ENCODE results near the gene ZNF420.
"Not testable (repeated sequence)": the region's sequence is repeated elsewhere in the genome, so short reads cannot be mapped to it uniquely, and the experiment has no call there.

Gene ZNF420

GRCh38 chr19:37095859-37096258 is 17.6 kb downstream of the ZNF420 start:
- Histone ChIP-seq H3K36me3 (ENCODE audit: control insufficient read depth, low read length) (no peaks in the 10 kb centered on the region), H3F3A (ENCODE audit: control insufficient read depth, insufficient read depth) (no peaks in the 10 kb centered on the region), H3K79me2 (ENCODE audit: control insufficient read depth, low read length) (no peaks in the 10 kb centered on the region), H3K4me1 (ENCODE audit: control insufficient read depth, low read length) (no peaks in the 10 kb centered on the region), H3K9me3 (ENCODE audit: control insufficient read depth, insufficient read depth, low read length) (no peaks in the 10 kb centered on the region), H3K27ac (ENCODE audit: low read depth, low read length) (no peak overlapping the region), H3K4me3 (ENCODE audit: low read length) (no peak overlapping the region), H4K20me1 (ENCODE audit: control insufficient read depth, insufficient read depth, low read depth, low read length) (no peaks in the 10 kb centered on the region), H3K9me2 (replicated peaks; ENCODE audit: control insufficient read depth, low read length) (no peaks in the 10 kb centered on the region), H3K4me2 (ENCODE audit: low read length) (no peak overlapping the region), H3K27me3 (ENCODE audit: control insufficient read depth, low read length) (no peaks in the 10 kb centered on the region)
- TF ChIP-seq EZH2phosphoT487 (IDR thresholded peaks at IDR 0.05; ENCODE audit: borderline replicate concordance, low read length), result no peak
- TF ChIP-seq, protein P1, sequence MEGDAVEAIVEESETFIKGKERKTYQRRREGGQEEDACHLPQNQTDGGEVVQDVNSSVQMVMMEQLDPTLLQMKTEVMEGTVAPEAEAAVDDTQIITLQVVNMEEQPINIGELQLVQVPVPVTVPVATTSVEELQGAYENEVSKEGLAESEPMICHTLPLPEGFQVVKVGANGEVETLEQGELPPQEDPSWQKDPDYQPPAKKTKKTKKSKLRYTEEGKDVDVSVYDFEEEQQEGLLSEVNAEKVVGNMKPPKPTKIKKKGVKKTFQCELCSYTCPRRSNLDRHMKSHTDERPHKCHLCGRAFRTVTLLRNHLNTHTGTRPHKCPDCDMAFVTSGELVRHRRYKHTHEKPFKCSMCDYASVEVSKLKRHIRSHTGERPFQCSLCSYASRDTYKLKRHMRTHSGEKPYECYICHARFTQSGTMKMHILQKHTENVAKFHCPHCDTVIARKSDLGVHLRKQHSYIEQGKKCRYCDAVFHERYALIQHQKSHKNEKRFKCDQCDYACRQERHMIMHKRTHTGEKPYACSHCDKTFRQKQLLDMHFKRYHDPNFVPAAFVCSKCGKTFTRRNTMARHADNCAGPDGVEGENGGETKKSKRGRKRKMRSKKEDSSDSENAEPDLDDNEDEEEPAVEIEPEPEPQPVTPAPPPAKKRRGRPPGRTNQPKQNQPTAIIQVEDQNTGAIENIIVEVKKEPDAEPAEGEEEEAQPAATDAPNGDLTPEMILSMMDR (IDR thresholded peaks at IDR 0.05; ENCODE audit: low read depth, low read length, poor library complexity, severe bottlenecking), result no peak

GRCh38 chr19:37098570-37098969 is 20.3 kb downstream of the ZNF420 start:
- H3K4me2 ChIP-seq (ENCODE audit: low read length), result no peak overlapping the region
- H3K27ac ChIP-seq (ENCODE audit: low read depth, low read length), result no peak overlapping the region
- H3F3A ChIP-seq (ENCODE audit: control insufficient read depth, insufficient read depth), result no peaks in the 10 kb centered on the region
- H3K9me2 ChIP-seq (replicated peaks; ENCODE audit: control insufficient read depth, low read length), result no peaks in the 10 kb centered on the region
- H3K4me1 ChIP-seq (ENCODE audit: control insufficient read depth, low read length), result no peaks in the 10 kb centered on the region
- no peaks in the 10 kb centered on the region for H3K36me3 ChIP-seq (ENCODE audit: control insufficient read depth, low read length)
- peaks cover 3% of the 10 kb centered on the region; the same call in 1 of the 2 replicates for H3K9me3 ChIP-seq (ENCODE audit: control insufficient read depth, insufficient read depth, low read length)
- no peak overlapping the region for H3K4me3 ChIP-seq (ENCODE audit: low read length)
- H3K79me2 ChIP-seq (ENCODE audit: control insufficient read depth, low read length), result no peaks in the 10 kb centered on the region
- H4K20me1 ChIP-seq (ENCODE audit: control insufficient read depth, insufficient read depth, low read depth, low read length), result no peaks in the 10 kb centered on the region
- no peaks in the 10 kb centered on the region for H3K27me3 ChIP-seq (ENCODE audit: control insufficient read depth, low read length)
- no peak for TF ChIP-seq EZH2phosphoT487 (IDR thresholded peaks at IDR 0.05; ENCODE audit: borderline replicate concordance, low read length)
- TF ChIP-seq, protein P1 (IDR thresholded peaks at IDR 0.05; ENCODE audit: low read depth, low read length, poor library complexity, severe bottlenecking), result no peak

- not testable (repeated sequence) for H3K27me3 ChIP-seq (ENCODE audit: control insufficient read depth, low read length); H3K27ac ChIP-seq (ENCODE audit: low read depth, low read length); H3K9me3 ChIP-seq (ENCODE audit: control insufficient read depth, insufficient read depth, low read length)
These were observed 25.9 kb downstream of the ZNF420 start for GRCh38 chr19:37104135-37104534.

DNA sequence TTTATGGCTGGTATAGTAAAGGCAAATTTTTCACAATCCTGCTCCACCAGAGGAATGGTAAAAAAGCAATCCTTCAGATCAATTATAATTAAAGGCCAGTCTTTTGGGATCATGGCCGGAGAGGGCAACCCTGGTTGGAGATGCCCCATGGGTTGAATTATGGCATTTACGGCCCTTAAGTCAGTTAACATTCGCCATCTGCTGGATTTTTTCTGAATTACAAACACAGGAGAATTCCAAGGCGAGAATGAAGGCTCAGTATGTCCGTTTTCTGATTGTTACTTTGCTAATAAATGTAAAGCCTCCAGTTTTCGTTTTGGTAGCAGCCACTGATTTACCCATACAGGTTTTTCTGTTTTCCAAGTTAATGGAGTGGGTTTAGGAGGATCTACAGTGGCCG is 33.5 kb downstream of the ZNF420 start:
- H4K20me1 ChIP-seq (ENCODE audit: control insufficient read depth, insufficient read depth, low read depth, low read length); H3K27me3 ChIP-seq (ENCODE audit: control insufficient read depth, low read length); H3K4me2 ChIP-seq (ENCODE audit: low read length); H3K4me3 ChIP-seq (ENCODE audit: low read length); H3F3A ChIP-seq (ENCODE audit: control insufficient read depth, insufficient read depth); H3K4me1 ChIP-seq (ENCODE audit: control insufficient read depth, low read length); H3K27ac ChIP-seq (ENCODE audit: low read depth, low read length); H3K79me2 ChIP-seq (ENCODE audit: control insufficient read depth, low read length); H3K36me3 ChIP-seq (ENCODE audit: control insufficient read depth, low read length); H3K9me3 ChIP-seq (ENCODE audit: control insufficient read depth, insufficient read depth, low read length); H3K9me2 ChIP-seq (replicated peaks; ENCODE audit: control insufficient read depth, low read length): not testable (repeated sequence)
- TF ChIP-seq, protein P1 (IDR thresholded peaks at IDR 0.05; ENCODE audit: low read depth, low read length, poor library complexity, severe bottlenecking), result peak; percentile 37

More at GRCh38 chr19:37104135-37104534, 25.9 kb downstream of the ZNF420 start:
- H4K20me1 ChIP-seq (ENCODE audit: control insufficient read depth, insufficient read depth, low read depth, low read length); H3K4me3 ChIP-seq (ENCODE audit: low read length); H3K79me2 ChIP-seq (ENCODE audit: control insufficient read depth, low read length); H3K4me2 ChIP-seq (ENCODE audit: low read length); H3K9me2 ChIP-seq (replicated peaks; ENCODE audit: control insufficient read depth, low read length); H3K36me3 ChIP-seq (ENCODE audit: control insufficient read depth, low read length); H3K4me1 ChIP-seq (ENCODE audit: control insufficient read depth, low read length); H3F3A ChIP-seq (ENCODE audit: control insufficient read depth, insufficient read depth): not testable (repeated sequence)

All from DOHH2 (cell line).